ENCODE measurements around the gene SLAMF7. TPM values are rescaled to one million over a fixed set of nuclear protein-coding genes. Genes with fewer than 3 reads are reported as not detected.

SLAMF7 gene
- total RNA-seq, 1 experiment from 2014 or later, result not detected

GRCh38 chr1:160731990-160732389 lies 7.1 kb upstream of the SLAMF7 start:
- Mint-ChIP-seq H3K27me3 (ENCODE audit: insufficient read depth, unreplicated experiment) (no peaks in the 10 kb centered on the region), H3K36me3 (ENCODE audit: insufficient read depth, unreplicated experiment) (no peaks in the 10 kb centered on the region), H3K27ac (ENCODE audit: unreplicated experiment) (no peak overlapping the region), H3K4me3 (ENCODE audit: unreplicated experiment) (no peak overlapping the region), H3K9me3 (ENCODE audit: unreplicated experiment) (no peaks in the 10 kb centered on the region), H3K4me1 (ENCODE audit: low read depth, unreplicated experiment) (no peaks in the 10 kb centered on the region)
- no peaks in the 10 kb centered on the region for H3K27me3 ChIP-seq (replicated peaks; ENCODE audit: control insufficient read depth, insufficient read depth, low read length)
- H3K36me3 ChIP-seq (ENCODE audit: control insufficient read depth, insufficient read depth, low read length), result no peaks in the 10 kb centered on the region
- H3K9me3 ChIP-seq, result peaks cover 8% of the 10 kb centered on the region; the same call in 1 of the 2 replicates
- H3K4me3 ChIP-seq (ENCODE audit: low read depth, low read length), result no peak overlapping the region
- CTCF ChIA-PET, result no interaction called here
- intact Hi-C loops (cut with micrococcal nuclease; ENCODE audit: unreplicated experiment), result no loop called here
- TF ChIP-seq CTCF (IDR thresholded peaks at IDR 0.05; ENCODE audit: insufficient read depth in 1 of 2, low read depth in 1 of 2, low read length in 1 of 2, severe bottlenecking in 1 of 2, unreplicated experiment in 1 of 2), result no peak
- H3K4me1 ChIP-seq, result no peaks in the 10 kb centered on the region
- POLR2A ChIA-PET, result no interaction called here
- no peak for DNase-seq
- BruUV-seq (replicated peaks), result no TSS peak

- TF ChIP-seq CTCF (IDR thresholded peaks at IDR 0.05; ENCODE audit: insufficient read depth in 1 of 2, low read depth in 1 of 2, low read length in 1 of 2, severe bottlenecking in 1 of 2, unreplicated experiment in 1 of 2), result no peak
- ChIA-PET CTCF (no interaction called here), POLR2A (no interaction called here)
- DNase-seq, result no peak
- no TSS peak for BruUV-seq (replicated peaks)
- no peak overlapping the region for H3K27ac Mint-ChIP-seq (ENCODE audit: unreplicated experiment)
- no peaks in the 10 kb centered on the region for H3K36me3 ChIP-seq (ENCODE audit: control insufficient read depth, insufficient read depth, low read length)
- no peaks in the 10 kb centered on the region for H3K36me3 Mint-ChIP-seq (ENCODE audit: insufficient read depth, unreplicated experiment)
- no peaks in the 10 kb centered on the region for H3K27me3 Mint-ChIP-seq (ENCODE audit: insufficient read depth, unreplicated experiment)
- H3K4me3 Mint-ChIP-seq (ENCODE audit: unreplicated experiment), result no peak overlapping the region
- peaks cover 11% of the 10 kb centered on the region; the same call in 1 of the 2 replicates for H3K9me3 ChIP-seq
- intact Hi-C loops (cut with micrococcal nuclease; ENCODE audit: unreplicated experiment), result no loop called here
- H3K4me1 Mint-ChIP-seq (ENCODE audit: low read depth, unreplicated experiment), result no peaks in the 10 kb centered on the region
- H3K4me1 ChIP-seq, result no peaks in the 10 kb centered on the region
- no peak overlapping the region for H3K4me3 ChIP-seq (ENCODE audit: low read depth, low read length)
- no peaks in the 10 kb centered on the region for H3K9me3 Mint-ChIP-seq (ENCODE audit: unreplicated experiment)
- no peaks in the 10 kb centered on the region for H3K27me3 ChIP-seq (replicated peaks; ENCODE audit: control insufficient read depth, insufficient read depth, low read length)
Measured at GRCh38 chr1:160733898-160734297, 5.1 kb upstream of the SLAMF7 start.

GRCh38 chr1:160734301-160734700 lies 4.7 kb upstream of the SLAMF7 start:
- CTCF ChIA-PET, result no interaction called here
- intact Hi-C loops (cut with micrococcal nuclease; ENCODE audit: unreplicated experiment), result no loop called here
- POLR2A ChIA-PET, result no interaction called here

More at GRCh38 chr1:160734301-160734700, 4.7 kb upstream of the SLAMF7 start:
- H3K9me3 Mint-ChIP-seq (ENCODE audit: unreplicated experiment), result no peaks in the 10 kb centered on the region
- no peak for TF ChIP-seq CTCF (IDR thresholded peaks at IDR 0.05; ENCODE audit: insufficient read depth in 1 of 2, low read depth in 1 of 2, low read length in 1 of 2, severe bottlenecking in 1 of 2, unreplicated experiment in 1 of 2)
- no peak overlapping the region for H3K4me3 ChIP-seq (ENCODE audit: low read depth, low read length)
- no peak for DNase-seq
- H3K4me3 Mint-ChIP-seq (ENCODE audit: unreplicated experiment), result no peak overlapping the region
- no peak overlapping the region for H3K27ac Mint-ChIP-seq (ENCODE audit: unreplicated experiment)
- no peaks in the 10 kb centered on the region for H3K4me1 ChIP-seq
- H3K27me3 Mint-ChIP-seq (ENCODE audit: insufficient read depth, unreplicated experiment), result no peaks in the 10 kb centered on the region
- peaks cover 11% of the 10 kb centered on the region; the same call in 1 of the 2 replicates for H3K9me3 ChIP-seq
- no peaks in the 10 kb centered on the region for H3K4me1 Mint-ChIP-seq (ENCODE audit: low read depth, unreplicated experiment)
- no peaks in the 10 kb centered on the region for H3K36me3 ChIP-seq (ENCODE audit: control insufficient read depth, insufficient read depth, low read length)
- H3K36me3 Mint-ChIP-seq (ENCODE audit: insufficient read depth, unreplicated experiment), result no peaks in the 10 kb centered on the region
- no TSS peak for BruUV-seq (replicated peaks)
- H3K27me3 ChIP-seq (replicated peaks; ENCODE audit: control insufficient read depth, insufficient read depth, low read length), result no peaks in the 10 kb centered on the region

Measured in Caco-2 (cell line).